ENCODE data around the gene STRN4. TPM values are rescaled to one million over a fixed set of nuclear protein-coding genes. Genes with fewer than 3 reads are reported as not detected.

Gene STRN4
- total and polyA plus RNA-seq, 2 donors = 34.5 to 87.8 TPM

DNA sequence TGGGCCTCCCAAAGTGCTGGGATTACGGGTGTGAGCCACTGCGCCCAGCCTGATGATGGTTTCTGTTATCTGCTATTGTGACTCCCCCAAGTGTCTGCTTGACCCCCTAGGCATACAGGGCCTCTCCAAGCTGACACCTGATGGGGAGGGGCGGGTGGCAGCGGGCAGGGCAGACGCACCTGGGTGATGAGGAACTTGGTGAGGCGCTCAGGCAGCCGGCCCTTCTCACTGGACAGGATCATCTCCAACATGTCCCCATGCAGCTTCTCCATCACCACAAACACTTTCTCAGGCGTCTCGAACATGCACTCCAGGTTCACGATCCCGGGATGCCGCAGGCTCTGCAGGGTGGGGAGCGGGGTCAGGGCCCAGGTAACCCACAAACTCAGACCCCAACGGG is 56.9 kb downstream of the STRN4 start:
- 96% methylated on average over 14 of the region's 14 CpGs for WGBS
- peaks cover 5% of the 10 kb centered on the region for H3K36me3 ChIP-seq (ENCODE audit: insufficient read depth)
- no peak for DNase-seq (ENCODE audit: extremely low spot score)
- H3K27ac ChIP-seq (ENCODE audit: low read depth) = no peak overlapping the region
- no peaks in the 10 kb centered on the region for H3K4me1 ChIP-seq (ENCODE audit: insufficient read depth)
- H3K4me3 ChIP-seq (ENCODE audit: low read depth, low read length) = no peak overlapping the region

- Histone ChIP-seq H3K36me3 (ENCODE audit: insufficient read depth) (peaks cover 5% of the 10 kb centered on the region), H3K27ac (ENCODE audit: low read depth) (no peak overlapping the region), H3K4me1 (ENCODE audit: insufficient read depth) (no peaks in the 10 kb centered on the region), H3K4me3 (ENCODE audit: low read depth, low read length) (no peak overlapping the region)
- 92% methylated on average over 6 of the region's 6 CpGs for WGBS
- DNase-seq (ENCODE audit: extremely low spot score) = no peak
Measured at GRCh38 chr19:46687438-46688145, 58.7 kb downstream of the STRN4 start.

- H3K36me3 ChIP-seq (ENCODE audit: insufficient read depth) = peaks cover 5% of the 10 kb centered on the region
- H3K27ac ChIP-seq (ENCODE audit: low read depth) = no peak overlapping the region
- DNase-seq (ENCODE audit: extremely low spot score) = no peak
- H3K4me3 ChIP-seq (ENCODE audit: low read depth, low read length) = no peak overlapping the region
- 80% methylated on average over 3 of the region's 3 CpGs for WGBS
- no peaks in the 10 kb centered on the region for H3K4me1 ChIP-seq (ENCODE audit: insufficient read depth)
Measured at GRCh38 chr19:46685189-46685588, 61.1 kb downstream of the STRN4 start.

DNA sequence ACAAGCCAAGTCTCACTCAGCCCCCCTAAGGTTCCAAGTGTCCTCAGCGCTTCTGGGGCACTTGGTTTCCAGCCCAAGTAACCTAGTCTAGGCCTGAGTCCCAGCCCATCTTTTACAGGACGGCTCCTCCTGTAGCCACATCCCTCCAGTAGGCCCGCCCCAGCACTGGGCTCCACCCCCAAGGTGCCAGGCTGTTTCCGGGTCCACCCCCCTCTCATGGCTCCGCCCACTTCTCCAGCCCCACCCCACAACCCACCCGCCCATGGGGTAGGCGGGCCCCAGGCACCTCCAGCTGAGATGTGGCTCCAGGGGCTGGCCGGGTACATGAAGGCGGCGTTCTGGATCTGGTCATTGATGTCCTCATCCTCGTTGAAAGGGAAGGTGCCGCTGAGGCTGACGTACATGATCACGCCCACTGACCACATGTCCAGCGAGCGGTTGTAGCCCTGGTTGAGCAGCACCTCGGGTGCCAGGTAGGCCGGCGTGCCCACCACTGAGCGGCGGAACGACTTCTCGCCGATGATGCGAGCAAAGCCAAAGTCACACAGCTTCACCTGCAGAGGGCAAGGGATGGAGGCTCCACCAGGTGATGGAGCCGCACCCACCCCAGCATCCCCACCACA is 68.0 kb downstream of the STRN4 start:
- 83% methylated on average over 26 of the region's 26 CpGs for whole genome bisulfite sequencing
- no peak overlapping the region for H3K4me3 ChIP-seq (ENCODE audit: low read depth, low read length)
- no peak for DNase-seq (ENCODE audit: extremely low spot score)
- H3K4me1 ChIP-seq (ENCODE audit: insufficient read depth) = no peaks in the 10 kb centered on the region
- no peak overlapping the region for H3K27ac ChIP-seq (ENCODE audit: low read depth)
- H3K36me3 ChIP-seq (ENCODE audit: insufficient read depth) = peaks cover 1% of the 10 kb centered on the region

- 91% methylated on average over 21 of the region's 21 CpGs for WGBS
- peaks cover 3% of the 10 kb centered on the region for H3K36me3 ChIP-seq (ENCODE audit: insufficient read depth)
Measured at GRCh38 chr19:46674416-46675178, 71.7 kb downstream of the STRN4 start.

GRCh38 chr19:46670813-46671212 is 75.4 kb downstream of the STRN4 start:
- DNase-seq (ENCODE audit: extremely low spot score) = no peak
- Histone ChIP-seq H3K36me3 (ENCODE audit: insufficient read depth) (peaks cover 3% of the 10 kb centered on the region), H3K4me1 (ENCODE audit: insufficient read depth) (no peaks in the 10 kb centered on the region), H3K4me3 (ENCODE audit: low read depth, low read length) (no peak overlapping the region), H3K27ac (ENCODE audit: low read depth) (no peak overlapping the region)

More at GRCh38 chr19:46674416-46675178, 71.7 kb downstream of the STRN4 start:
- Histone ChIP-seq H3K27ac (ENCODE audit: low read depth) (no peak overlapping the region), H3K4me3 (ENCODE audit: low read depth, low read length) (no peak overlapping the region), H3K4me1 (ENCODE audit: insufficient read depth) (no peaks in the 10 kb centered on the region)
- no peak for DNase-seq (ENCODE audit: extremely low spot score)

Small RNAs within 50 kb of the gene (small RNA-seq; reads per million reads assigned to genes)
- gene MIR320E = 0.15 reads per million
- gene RF00019 = not detected
- gene RN7SL364P = 0.53 reads per million, percentile 49 among the genes with 10 or more reads in this experiment

Other genes starting within 250 kb of the STRN4 start
- 121 TPM for gene CALM3, start 145.1 kb downstream of the STRN4 start, total RNA-seq
- gene CALM3, start 145.1 kb downstream of the STRN4 start, polyA plus RNA-seq = 309 TPM
- gene PTGIR, start 121.4 kb downstream of the STRN4 start, total RNA-seq = 2.6 TPM
- 4.0 TPM for gene PTGIR, start 121.4 kb downstream of the STRN4 start, polyA plus RNA-seq
- gene GNG8, start 110.2 kb downstream of the STRN4 start, total RNA-seq = not detected
- gene GNG8, start 110.2 kb downstream of the STRN4 start, polyA plus RNA-seq = not detected
- 20.0 TPM for gene DACT3, start 85.3 kb downstream of the STRN4 start, total RNA-seq
- 78.9 TPM for gene DACT3, start 85.3 kb downstream of the STRN4 start, polyA plus RNA-seq
- gene PRKD2, start 29.3 kb downstream of the STRN4 start, total RNA-seq = 12.1 TPM
- gene PRKD2, start 29.3 kb downstream of the STRN4 start, polyA plus RNA-seq = 29.9 TPM
- 10.6 TPM for gene FKRP, start 393 bp downstream of the STRN4 start, total RNA-seq
- gene FKRP, start 393 bp downstream of the STRN4 start, polyA plus RNA-seq = 19.3 TPM
- gene SLC1A5, start 42.1 kb upstream of the STRN4 start, total RNA-seq = 37.1 TPM
- 163 TPM for gene SLC1A5, start 42.1 kb upstream of the STRN4 start, polyA plus RNA-seq
- gene AP2S1, start 104.4 kb upstream of the STRN4 start, total RNA-seq = 43.5 TPM
- gene AP2S1, start 104.4 kb upstream of the STRN4 start, polyA plus RNA-seq = 117 TPM
- 33.0 TPM for gene ARHGAP35, start 114.5 kb upstream of the STRN4 start, total RNA-seq
- gene ARHGAP35, start 114.5 kb upstream of the STRN4 start, polyA plus RNA-seq = 28.3 TPM